Dermis microvascular lymphatic vessel endothelial cell (primary cell): ENCODE data around the gene CD2. TPM values are rescaled to one million over a fixed set of nuclear protein-coding genes. Genes with fewer than 3 reads are reported as not detected.
A peak's percentile ranks its signal among the peaks of the same experiment; 100 is the strongest.

ENCODE experiments used
- DNase-seq, 2 donors: peaks; one replicate each; pipeline versions ENCODE4 v3.0.0 to v3.0.0-alpha.2; 2010; ENCODE audit warnings: low read depth in 2 of 2
- total RNA-seq: library from RNA; depleted of rRNA; stranded (reverse); fragments of >200 nt; gene quantifications from 2 replicates; pipeline ENCODE4 v1.2.1, GENCODE V29; 2014

Gene CD2
- total RNA-seq, 1 donor from 2014 or later, result not detected

DNA sequence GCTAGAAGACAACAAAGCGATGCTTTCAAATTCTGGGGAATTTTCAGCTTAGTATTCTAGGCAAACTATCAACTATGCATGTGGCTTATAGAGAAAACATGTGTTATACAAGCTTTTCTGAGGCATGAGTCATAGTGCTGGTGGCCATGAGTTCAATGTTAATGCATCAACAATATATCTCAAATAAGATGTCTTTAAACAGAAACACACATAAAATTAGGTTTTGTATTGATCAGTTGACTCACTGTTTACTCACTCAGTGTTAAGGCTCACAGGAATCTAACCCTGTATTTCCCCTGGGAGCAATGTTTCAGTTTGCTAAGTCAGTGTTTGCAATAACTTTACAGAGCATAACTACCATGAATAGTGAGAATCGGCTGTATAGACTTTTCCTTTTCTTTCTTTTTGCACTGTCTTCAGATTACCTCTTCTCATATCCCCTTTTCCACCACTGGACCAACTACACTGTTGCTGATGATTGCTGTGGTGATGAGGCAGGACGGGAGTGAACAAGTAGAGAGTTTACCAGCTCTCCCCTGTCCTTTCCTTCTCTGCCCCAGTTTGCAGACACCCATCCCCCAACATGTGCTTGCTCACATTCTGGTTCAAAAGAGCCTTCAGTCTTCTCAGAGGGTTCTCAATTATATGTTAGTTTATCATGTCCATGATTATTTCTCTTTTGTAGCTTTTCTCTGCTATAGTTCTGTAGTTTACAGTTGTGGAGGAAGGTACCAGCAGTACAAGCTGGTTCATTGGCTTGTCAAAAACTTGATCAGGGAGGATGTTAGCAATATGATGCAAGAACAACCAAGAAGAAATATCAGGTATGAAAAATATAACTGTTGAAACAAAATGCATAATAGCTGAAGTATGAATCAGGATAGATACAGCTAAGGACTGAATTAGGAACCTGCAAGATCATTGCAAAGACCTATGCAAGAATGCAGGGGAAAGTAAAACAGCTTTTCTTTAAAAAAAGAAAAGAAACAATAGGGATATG is 23.9 kb downstream of the CD2 start:
- no peak for DNase-seq

DNA sequence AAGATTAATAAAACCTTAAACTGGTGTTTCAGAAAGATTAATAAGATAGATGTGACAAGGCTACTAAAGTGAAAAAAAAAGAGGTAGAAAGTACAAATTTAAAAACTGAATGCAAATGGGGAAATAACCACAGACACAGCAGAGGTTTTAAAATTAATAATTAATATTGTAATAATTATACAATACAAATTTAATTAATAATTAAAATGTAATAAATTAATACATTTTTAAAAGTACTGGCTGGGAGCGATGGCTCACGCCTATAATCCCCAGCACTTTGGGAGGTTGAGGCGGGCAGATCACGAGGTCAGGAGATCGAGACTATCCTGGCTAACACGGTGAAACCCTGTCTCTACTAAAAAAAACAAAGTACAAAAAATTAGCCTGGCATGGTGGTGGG is 26.8 kb downstream of the CD2 start:
- no peak for DNase-seq

DNA sequence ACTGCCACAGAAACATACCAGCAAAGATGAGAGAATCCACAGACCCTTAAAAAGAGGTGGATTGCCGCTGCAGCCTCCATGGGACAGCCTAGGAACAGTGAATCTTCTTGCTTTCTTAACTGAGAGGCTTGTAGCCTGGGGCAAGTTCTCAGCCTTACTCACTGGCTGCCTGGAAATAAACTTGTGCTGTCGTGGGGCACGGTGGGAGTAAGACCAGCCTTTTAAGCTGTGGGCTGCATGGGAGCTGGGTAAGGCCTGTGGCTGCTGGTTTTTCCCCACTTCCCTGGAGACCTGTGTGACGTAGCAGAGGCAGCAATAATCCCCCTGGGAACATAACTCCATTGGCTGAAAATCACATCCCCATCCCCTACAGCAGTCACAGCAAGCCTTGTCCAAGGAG is 30.8 kb downstream of the CD2 start:
- no peak for DNase-seq

DNA sequence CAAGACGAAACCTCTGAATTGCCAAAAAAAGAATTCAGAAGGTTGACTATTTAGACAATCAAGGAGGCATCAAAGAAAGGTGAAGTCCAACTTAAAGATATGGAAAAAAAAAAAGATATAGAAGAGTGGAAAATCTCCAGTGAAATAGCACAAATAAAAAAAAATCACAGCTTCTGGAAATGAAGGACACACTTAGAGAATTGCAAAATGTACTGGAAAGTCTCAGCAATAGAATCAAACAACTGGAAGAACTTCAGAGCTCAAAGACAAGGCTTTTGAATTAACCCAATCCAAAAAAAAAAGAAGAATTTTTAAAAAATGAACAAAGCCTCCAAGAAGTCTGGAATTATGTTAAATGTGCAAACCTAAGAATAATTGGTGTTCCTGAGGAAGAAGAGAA is 31.8 kb downstream of the CD2 start:
- no peak for DNase-seq

DNA sequence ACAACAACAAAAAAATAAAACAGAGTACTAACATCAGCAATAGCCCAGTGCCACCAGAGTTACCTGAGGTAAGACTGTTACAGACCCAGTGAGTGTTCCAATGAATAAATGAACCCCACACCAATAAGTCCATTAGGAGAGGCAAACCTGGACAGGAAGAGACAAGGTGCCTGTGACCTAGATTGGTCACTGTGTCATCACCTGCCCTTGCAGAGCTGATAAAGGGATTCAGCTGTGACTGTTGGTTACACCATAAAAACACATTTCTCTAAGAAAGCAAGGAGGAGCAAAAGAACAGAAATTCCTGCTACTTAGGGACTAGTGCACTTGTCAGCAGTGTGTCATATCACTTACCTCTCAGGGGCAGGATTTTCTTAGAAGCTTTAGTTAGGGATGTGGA is 37.5 kb downstream of the CD2 start:
- DNase-seq, result no peak

DNA sequence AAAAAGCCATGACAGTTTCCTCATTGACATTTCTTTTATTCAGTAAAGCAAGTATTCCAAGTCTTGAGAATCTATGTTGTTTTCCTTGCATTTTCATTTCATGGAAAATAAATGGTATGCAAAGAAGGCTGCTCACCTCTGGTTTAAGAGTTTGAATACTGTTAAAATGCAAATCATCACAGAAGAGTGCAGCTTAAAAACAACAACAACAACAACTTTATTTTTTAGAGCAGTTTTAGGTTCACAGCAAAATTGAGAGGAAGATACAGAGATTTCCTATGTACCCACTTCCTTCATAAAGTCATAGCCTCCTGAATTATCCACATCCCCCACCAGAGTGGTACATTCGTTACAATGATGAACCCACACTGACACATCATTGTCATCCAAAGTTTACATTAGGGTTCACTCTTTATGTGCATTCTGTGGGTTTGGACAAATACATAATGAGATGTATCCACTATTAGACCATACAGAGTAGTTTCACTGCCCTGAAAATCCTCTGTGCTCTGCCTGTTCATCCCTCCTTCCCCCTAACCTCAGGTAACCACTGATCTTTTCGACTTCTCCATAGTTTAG is 39.2 kb downstream of the CD2 start:
- no peak for DNase-seq

DNA sequence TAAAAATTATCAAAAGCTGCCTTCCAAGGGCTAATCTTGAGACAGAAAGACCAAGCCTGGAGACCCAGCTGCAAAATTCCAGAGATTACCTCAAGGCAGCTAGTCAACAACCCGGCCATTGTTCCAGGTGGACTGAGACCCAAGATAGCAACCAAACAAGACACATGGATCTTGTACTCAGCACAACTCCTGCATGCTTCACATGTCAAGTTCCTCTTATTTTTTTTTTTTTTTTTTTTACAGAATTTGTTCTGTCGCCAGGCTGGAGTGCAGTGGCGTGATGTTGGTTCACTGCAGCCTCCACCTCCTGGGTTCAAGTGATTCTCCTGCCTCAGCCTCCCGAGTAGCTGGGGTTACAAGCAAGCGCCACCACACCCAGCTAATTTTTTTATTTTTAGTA is 40.1 kb downstream of the CD2 start:
- no peak for DNase-seq

DNA sequence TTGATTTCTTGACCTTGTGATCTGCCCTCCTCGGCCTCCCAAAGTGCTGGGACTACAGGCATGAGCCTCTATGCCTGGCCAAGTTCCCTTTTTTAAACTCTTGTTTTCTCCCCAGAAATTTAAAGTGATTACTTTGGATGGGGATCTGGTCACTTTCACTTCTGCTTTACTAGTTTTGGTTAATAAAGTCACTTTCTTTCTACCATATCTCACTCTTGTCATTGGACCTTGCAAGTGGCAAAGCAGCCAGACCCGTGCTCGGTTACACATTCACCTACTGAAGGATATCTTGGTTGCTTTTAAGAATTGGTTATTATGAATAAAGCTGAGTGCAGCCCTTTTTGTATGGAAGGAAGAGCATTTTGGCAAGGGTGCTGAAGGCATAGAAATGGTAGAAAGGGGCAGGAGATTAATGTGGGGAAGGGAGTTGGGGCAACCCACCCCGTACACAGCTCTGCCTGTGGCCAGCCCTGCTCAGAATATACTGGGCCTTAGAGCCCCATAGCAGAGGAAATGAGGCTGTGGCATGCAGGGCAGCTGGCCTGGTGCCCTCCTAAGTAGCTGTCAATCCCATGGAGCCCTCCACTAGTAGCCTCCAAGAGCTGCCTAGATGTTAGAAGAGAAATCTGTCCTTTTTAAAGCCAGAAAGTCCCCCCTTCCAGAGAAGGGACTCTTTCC is 40.7 kb downstream of the CD2 start:
- DNase-seq, result no peak

DNA sequence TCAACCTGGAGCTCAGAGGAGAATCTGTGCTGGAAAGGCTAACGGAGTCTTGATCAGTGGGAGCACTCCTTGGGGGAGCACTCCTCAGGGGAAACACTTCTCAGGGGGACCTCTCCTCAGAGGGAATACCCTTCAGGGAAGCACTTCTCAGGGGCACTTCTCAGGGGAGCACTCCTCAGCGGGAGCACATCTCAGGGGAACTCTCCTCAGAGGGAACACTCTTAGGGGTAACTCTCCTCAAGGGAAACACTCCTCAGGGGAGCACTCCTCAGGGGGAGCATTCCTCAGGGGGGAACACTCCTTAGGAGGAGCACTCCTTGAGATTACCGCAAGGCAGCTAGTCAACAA is 41.2 kb downstream of the CD2 start:
- DNase-seq, result no peak

DNA sequence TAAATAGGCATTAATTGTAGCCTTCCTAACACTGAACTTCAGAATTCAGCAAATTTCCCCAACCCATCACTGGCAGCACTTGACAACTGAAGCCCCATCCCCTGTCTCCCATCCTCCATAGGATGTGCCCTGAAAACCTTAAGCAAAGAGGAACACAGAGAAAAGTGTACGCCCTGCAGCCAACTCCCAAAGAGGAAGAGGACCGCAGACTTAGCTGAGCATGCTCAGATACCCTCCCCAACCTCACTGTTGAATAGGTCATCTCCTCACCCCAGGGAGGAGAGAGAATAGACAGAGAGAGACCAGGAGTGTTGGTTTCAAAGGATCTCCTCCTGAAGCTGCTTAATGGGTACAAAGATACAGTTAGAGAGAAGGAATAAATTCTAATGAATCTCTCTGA is 50.5 kb downstream of the CD2 start:
- no peak for DNase-seq

DNA sequence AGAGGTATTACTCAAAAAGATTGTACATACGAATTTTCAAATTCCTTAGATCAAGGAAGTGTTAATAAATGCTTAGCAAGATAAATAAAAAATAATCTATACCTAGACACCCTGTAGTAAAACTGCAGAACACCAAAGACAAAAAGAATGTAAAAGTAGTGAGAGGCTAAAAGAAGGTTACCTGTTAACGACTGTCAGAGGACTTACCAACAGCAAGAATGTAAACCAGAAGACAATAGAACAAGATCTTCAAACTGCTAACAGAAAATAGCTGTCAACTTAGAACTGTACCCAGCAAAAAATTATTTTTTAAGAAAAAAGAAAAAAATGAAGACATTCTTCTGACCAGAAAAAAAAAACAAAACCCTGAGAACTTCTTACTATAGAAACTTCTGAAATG is 51.2 kb downstream of the CD2 start:
- DNase-seq, result no peak

DNA sequence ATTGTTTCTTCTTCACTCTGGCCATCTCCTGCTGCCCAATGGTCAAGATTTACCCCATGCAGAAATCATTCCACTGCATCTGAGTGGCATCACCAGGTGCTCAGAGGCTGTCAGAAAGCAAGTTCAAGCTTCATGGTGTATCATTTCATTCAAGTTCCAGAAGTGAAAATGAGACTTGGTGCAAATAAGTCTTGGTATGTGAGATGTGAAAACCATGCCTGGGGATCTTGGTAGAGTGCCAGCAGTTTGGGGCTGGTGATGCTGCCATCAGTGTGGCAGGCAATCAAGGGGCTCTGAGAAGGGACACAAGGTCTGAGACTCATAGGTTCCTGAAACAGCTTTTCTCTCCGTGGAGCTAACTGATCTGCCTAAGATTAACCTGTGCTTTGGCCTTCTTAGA is 52.0 kb downstream of the CD2 start:
- no peak for DNase-seq

DNA sequence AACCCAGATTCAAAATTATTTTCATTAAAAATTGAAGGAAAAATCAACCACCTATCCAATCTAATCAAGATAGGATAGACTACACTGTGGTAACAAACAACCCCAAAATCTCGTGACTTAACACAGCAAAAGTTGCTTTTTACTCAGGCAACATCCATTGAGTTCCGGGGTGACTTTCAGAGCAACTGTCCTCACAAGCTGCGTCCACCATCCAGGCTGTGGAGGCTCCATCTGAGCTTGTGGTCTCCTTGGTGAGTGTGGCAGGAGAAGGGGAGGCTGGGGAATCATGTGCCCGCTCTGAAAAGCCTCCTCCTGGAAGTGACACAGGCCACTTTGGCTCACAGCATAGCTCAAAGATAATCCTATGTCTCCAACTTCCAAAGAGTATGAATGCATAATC is 52.4 kb downstream of the CD2 start:
- no peak for DNase-seq

DNA sequence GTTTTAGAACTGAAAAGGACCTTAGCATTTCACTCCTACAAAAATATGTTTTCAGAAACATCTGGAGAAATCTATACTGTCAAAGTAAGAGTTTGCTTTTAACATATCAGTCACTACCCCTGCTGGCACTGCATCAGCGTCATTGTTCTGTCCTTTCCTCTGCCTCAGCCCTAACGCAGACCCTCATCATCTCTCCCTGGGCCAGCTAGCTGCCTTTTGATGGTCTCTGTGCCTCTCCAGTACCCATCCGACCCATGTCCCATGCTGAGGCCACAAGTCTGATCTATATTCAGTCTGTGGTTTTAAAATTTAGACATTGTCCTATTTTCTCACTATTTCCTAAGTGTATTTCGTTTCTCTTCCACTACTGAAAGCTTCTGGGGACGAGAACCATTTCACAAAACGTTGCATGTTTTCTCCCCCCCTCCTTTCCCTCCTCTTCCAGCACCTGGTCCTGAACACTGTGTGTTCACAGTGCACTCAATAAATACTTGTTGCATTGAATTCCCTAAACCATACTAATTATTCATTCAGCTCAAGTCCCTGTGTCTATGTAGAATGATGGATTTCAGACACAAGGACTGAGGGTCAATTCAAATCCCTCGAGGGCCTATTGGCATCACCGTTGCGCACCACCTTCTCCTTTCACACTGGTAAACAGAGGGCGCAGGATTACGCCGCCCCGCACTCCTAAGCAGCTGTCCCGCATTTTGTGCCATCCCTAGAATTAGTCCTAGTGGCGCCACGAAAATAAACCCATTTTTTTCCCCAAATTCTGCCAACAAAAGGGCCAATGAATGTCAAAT is 53.4 kb downstream of the CD2 start:
- no peak for DNase-seq

DNA sequence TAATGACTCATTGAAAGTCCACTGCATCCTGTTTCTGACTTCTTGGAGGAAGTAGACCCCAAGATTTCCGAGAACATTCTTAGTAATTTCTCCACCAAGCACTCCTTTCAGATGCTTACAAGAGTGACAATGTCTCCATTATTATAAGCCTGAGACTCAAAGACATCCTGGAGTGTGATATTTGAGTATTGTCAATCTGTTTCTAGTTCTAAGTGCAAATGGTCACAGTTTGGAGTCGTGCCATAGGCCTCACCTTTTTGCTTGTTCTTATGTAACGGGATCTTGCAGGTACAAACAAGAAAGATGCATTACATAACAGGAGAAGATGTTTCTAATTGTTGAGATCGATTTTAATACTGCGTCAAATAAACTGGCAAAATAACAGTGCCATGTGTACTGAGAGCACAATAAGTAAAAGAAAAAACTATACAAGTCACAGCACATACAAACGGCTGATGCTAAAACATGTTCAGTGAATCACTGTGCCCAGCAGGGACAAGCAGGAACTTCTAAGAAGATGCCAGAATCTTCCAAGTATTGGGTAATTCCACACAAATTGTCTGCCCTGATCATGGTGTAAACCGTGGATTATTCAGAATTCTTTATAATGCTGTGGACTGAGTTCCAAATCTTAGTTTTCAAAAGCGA is 54.1 kb downstream of the CD2 start:
- DNase-seq, result no peak

DNA sequence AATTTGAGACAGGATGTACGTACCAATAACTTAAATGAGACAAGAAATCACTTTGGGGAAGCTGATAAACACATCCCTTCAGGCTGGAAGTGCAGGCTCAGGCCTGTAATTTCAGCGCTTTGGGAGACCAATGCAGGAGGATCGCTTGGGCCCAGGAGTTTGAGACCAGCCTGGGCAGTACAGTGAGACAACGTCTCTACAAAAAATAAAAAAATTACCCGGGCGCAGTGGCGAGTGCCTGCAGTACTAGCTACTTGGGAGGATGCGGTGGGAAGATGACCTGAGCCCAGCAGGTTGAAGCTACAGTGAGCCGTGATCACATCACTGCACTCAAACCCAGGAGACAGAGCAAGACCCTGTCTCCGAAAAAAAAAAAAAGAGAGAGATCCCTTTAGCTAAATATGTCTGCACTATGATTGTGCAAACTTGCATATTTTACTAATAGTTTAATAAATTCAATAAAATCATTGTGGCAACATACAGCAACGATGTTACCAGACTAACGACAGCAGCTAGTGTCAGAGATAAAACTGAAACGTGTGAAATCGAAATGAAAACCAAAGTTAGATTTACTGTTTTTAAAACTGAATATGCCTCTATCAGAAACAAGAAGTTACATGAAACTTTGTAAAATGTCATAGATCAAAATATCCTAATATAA is 54.7 kb downstream of the CD2 start:
- no peak for DNase-seq

DNA sequence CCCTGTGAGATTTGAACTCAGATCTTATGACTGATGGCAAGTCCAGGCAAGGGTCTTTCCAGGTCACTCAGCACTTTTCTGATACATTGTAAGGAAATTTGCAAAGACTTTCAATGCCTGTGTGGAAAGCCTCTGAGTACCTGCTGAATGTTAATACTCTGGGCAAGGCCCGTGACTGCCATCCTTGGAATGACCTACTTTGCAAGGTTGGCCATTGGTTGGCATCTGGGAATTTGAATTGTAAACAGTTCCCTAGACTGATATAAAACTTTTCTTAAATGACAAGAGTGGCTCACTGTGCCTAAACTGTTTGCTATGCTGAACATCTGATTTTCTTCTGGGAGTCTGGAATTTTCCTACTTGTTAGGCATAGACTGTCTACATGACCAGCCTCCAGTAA is 57.1 kb downstream of the CD2 start:
- no peak for DNase-seq

DNA sequence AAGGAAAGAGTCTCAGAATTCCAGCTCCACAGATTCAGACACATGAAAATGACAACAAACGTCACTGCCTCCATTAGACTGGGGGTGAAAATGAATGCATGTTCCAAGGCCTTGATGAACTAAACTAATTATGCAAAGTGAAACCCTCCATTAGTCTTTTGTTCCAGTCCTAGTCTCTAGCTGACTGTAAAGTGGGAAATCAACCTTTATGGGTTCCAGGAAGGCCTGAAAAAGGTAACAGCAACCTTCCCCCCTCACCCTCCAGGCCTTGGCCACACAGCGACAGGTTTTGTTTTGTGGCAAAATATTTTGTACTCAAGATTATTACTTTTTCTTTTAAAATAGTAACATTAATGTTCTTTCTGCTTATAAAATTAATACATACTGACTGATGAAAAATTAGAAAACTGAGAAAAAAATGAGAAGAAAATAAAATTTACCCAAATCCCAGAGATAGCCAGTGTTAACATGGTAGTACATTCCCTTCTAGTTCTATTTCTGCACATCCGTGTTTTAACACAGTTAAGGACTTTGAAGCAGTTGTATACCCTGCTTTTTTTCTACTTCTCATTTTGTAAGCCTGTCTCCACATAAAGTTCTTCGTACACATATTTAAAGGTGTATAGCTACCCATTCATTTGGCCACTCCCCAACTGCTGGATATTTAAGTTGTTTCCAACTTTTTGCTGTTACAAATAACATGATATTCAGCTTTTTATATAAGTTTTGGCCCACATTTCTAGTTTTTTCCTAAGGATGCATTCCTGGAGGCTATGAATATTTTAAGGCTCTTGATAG is 60.9 kb downstream of the CD2 start:
- no peak for DNase-seq

DNA sequence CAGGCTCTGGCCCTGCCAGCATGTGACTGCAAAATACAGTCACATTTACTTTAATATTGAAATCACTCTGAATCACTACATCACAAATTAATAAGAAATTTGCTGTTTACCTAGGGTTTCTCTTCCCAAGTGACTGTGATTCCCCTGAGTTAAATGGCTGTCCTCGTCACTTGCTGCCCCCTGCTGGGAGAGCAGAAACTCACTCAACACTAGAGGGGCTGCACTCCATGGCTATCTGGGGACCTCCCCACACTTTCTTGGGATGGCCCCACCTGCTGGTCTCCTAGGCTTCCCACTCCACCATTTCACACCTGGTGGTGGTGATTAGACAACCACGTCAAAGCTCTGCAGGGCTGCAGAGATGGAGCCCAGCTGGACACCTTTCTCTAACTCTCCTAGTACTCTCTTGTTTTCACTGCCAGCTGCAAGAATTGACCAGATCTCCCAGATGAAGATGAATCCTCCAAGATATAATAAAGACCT is 63.4 kb downstream of the CD2 start:
- peak; percentile 11 to 69 for DNase-seq
